ENCODE results near the gene TBL1X.

Gene TBL1X

DNA sequence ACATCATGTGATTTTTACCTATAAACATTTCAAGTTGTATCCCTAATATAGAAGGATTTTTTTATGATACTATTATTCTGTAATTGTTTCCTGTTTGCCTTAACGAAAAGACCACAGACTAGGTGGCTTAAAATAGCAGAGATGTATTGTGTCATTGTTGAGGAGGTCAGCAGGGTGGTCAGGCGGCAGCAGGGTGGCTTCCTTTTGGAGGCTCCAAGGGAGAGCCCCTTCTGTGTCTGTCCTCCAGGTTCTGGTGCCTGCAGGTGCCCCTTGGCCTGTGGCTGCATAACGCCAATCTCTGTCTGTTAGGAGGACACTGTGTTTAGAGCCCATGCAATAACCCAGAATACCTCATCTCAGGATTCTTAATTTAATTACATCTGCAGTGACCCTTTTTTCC is 118.1 kb downstream of the TBL1X start:
- no peak for DNase-seq (ENCODE audit: extremely low spot score)
- POLR2A ChIA-PET, result no interaction called here
- CTCF ChIA-PET, result no interaction called here
- TF ChIP-seq, protein P1, sequence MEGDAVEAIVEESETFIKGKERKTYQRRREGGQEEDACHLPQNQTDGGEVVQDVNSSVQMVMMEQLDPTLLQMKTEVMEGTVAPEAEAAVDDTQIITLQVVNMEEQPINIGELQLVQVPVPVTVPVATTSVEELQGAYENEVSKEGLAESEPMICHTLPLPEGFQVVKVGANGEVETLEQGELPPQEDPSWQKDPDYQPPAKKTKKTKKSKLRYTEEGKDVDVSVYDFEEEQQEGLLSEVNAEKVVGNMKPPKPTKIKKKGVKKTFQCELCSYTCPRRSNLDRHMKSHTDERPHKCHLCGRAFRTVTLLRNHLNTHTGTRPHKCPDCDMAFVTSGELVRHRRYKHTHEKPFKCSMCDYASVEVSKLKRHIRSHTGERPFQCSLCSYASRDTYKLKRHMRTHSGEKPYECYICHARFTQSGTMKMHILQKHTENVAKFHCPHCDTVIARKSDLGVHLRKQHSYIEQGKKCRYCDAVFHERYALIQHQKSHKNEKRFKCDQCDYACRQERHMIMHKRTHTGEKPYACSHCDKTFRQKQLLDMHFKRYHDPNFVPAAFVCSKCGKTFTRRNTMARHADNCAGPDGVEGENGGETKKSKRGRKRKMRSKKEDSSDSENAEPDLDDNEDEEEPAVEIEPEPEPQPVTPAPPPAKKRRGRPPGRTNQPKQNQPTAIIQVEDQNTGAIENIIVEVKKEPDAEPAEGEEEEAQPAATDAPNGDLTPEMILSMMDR (IDR thresholded peaks at IDR 0.05; ENCODE audit: control extremely low read depth, extremely low read depth, low read depth, missing control alignments), result no peak

DNA sequence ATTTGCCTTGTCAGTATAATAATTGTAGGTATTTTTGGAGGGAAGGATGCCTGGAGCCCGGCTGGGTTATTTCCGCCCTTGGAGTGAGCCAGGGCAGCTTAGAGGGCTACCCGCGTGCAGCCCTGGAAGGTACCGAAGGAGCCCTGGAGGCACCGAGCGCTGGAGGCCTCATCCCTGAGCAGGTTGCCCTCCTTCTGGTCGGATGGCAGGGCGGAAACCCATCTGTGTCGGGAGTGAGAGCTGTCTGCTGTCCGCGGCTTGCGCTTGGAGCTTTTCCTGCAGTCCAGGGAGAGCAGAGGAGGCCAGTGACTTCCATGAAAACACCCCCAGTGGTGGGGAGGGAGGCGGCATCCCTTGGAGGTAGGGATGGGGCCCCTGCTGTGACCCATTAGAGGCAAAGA is 122.1 kb downstream of the TBL1X start:
- CTCF ChIA-PET, result no interaction called here

DNA sequence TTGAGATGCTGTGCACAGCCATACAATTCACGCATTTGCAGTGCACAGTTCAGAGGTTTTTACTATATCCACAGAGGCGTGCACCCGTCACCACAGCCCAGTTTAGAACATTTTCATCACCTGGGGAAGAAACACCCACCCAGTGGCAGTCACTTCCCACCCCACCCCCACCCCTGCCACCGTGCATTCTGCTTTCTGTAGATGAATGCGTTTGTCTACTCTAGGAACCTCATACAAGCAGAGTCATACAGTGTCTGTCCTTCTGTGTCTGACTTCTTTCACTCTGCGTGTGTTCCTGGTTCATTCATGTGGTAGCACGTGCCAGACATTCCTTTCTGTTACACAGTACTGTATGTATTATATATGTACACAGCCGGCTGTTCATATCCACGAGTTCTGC is 122.8 kb downstream of the TBL1X start:
- CTCF ChIA-PET, result no interaction called here
- POLR2A ChIA-PET, result no interaction called here
- DNase-seq (ENCODE audit: extremely low spot score), result no peak
- TF ChIP-seq, protein P1 (IDR thresholded peaks at IDR 0.05; ENCODE audit: control extremely low read depth, extremely low read depth, low read depth, missing control alignments), result no peak

More for the DNA sequence above, 122.1 kb downstream of the TBL1X start:
- POLR2A ChIA-PET, result no interaction called here
- DNase-seq (ENCODE audit: extremely low spot score), result no peak
- TF ChIP-seq, protein P1 (IDR thresholded peaks at IDR 0.05; ENCODE audit: control extremely low read depth, extremely low read depth, low read depth, missing control alignments), result no peak

DNA sequence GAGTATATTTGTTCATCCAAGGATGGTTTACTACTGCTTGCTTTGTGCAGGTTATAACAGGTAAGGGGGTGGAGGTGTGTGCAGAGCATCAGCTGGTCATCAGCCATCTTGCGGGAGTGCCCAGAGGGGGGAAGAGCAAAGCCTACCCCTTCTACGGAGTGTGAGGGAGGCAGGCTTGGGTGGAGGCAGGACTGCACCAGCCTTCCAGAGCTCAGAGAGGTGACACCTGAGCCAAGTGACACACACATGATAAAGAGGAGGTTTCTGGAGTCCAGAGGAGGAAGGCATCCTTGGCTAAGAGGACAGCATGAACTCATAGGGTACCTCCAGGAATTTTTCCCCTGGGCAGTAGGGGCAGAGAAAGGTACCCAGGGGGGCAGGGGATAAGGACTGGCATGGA is 126.6 kb downstream of the TBL1X start:
- no peak for DNase-seq (ENCODE audit: extremely low spot score)
- TF ChIP-seq, protein P1 (IDR thresholded peaks at IDR 0.05; ENCODE audit: control extremely low read depth, extremely low read depth, low read depth, missing control alignments), result no peak
- POLR2A ChIA-PET, result no interaction called here
- CTCF ChIA-PET, result no interaction called here

DNA sequence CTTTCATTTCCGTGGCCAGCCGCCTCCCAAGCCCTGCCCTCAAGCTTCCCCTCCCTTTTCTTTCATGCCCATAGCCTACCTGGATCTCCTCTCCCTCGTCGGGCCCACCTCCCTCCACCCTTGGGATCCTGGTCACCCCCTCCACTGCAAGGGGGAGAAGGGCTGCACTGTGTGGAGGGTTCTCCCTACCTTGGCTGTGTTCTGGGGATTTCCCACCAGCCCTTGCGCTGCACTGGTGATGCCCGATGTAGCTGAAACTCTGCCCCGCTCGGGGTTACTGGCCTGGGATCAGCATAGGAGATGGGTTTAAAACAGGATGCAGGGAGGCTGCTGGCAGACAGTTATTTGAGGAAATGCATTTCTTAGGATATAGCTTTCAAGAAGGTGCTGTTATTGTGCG is 128.9 kb downstream of the TBL1X start:
- POLR2A ChIA-PET, result no interaction called here
- no peak for DNase-seq (ENCODE audit: extremely low spot score)
- CTCF ChIA-PET, result no interaction called here
- TF ChIP-seq, protein P1 (IDR thresholded peaks at IDR 0.05; ENCODE audit: control extremely low read depth, extremely low read depth, low read depth, missing control alignments), result no peak

DNA sequence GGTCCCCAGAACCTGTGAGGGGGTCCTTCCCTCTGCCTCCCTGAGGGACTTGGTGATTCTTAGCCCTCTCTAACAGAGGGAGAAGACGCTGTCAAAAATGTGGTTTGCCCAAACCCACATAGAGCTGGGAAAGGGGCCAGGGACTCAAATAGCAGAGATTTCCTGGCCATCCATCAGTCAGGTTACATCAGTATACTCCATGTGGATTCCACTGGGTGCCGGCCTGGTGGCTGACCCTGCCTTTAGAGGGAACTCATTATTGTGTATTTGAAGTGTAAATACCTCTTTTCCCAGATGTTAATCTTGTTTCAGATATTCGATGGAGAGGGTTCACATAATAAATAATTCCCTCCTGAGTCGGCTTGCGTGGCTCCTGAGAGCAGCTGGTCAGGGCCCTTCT is 130.3 kb downstream of the TBL1X start:
- no peak for DNase-seq (ENCODE audit: extremely low spot score)
- POLR2A ChIA-PET, result no interaction called here
- CTCF ChIA-PET, result no interaction called here
- TF ChIP-seq, protein P1 (IDR thresholded peaks at IDR 0.05; ENCODE audit: control extremely low read depth, extremely low read depth, low read depth, missing control alignments), result no peak

DNA sequence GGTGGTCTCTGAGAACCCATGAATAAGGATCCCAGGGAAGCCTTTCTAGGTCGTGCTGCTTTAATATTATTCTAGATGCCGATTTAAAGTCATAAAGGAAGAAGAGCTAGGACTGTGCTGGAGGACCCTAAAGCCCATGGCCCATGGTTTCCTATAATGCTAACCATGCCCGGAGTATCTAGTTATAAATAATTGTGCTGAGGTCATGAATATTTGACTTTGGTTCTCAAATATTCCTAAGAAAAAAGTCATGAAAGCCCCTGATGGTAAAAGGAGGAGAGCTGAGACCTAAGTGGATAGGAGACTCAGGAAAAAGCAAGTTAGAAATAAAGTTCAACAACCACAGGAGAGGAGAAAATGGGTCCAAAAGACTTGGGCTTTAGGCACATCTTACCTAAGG is 132.0 kb downstream of the TBL1X start:
- TF ChIP-seq, protein P1 (IDR thresholded peaks at IDR 0.05; ENCODE audit: control extremely low read depth, extremely low read depth, low read depth, missing control alignments), result no peak
- no peak for DNase-seq (ENCODE audit: extremely low spot score)
- ChIA-PET CTCF (no interaction called here), POLR2A (no interaction called here)

All from GM10248 (cell line).